ENCODE results near the gene IL36A.

IL36A gene

GRCh38 chr2:113050921-113051895, 45.9 kb downstream of the IL36A start:
- DNase-seq (ENCODE audit: low read depth), result no peak

DNA sequence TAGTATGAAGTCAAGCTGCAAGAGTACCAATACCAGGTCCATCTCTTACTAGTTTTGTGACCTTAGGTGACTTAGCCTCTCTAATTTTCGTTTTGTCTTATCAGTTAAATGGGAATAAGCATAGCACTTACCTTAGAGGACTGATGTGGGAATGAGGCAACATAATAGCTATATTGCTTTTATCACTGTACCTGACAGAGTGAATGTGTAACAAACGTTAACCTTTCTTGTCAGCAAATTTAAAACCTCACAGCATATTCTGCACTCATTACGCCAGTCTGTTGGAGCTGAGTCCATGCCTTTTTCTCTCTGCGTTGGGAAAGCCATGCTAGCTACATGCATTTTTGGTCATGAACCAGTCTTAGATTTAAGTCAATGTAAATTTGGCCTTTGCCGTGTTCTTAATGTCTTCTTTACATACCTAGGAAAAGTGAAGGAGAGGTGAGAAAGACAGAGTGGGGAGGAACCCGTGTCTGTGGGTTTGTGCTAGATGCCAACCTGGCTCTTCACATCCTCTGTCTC, 47.2 kb downstream of the IL36A start, which contains the start of gene IL36B:
Gene IL36B, minus strand, starts transcription at position 472 of the 522 bp plus-strand sequence.
- no peak for DNase-seq (ENCODE audit: low read depth)

DNA sequence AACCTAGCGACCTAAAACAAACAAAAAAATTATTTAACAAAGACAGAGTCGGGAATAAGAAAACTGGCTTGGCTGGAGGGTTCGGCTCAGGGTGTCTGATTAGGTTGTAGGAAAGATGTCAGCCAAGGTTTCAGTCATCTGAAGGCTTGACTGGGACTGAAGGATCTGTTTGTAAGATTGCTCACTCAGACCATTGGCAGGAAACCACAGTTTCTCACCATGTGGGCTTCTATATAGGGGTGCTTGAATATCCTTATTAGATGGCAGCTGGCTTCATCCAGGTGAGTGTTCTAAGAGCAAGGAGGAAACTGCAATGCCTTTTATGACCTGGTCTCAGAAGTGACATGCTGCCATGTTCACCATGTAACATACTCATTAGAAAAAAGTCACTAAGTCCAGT, 48.4 kb downstream of the IL36A start:
- no peak for DNase-seq (ENCODE audit: low read depth)

DNA sequence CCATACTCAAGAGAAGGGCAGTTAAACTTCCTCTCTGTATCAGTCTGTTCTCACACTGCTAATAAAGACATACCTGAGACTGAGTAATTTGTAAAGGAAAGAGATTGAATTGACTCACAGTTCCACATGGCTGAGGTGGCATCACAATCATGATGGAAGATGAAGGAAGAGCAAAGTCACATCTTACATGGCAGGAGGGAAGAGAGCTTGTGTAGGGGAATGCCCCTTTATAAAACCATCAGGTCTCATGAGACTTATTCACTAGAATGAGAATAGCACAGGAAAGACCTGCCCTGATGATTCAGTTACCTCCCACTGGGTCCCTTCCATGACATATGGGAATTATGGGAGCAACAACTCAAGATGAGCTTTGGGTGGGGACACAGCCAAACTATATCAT, 48.8 kb downstream of the IL36A start:
- no peak for DNase-seq (ENCODE audit: low read depth)

DNA sequence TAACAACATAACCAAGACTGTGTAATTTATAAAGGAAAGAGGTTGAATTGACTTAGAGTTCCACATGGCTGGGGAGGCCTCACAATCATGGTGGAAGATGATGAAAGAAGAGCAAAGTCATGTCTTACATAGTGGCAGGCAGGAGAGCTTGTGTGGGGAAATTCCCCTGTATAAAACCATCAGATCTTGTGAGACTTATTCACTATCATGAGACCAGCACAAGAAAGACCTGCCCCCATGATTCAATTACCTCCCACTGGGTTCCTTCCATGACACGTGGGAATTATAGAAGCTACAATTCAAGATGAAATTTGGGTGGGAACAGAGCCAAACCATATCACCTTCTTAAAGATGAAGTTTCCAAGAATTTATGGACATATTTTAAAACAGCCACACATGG, 51.3 kb downstream of the IL36A start:
- no peak for DNase-seq (ENCODE audit: low read depth)

DNA sequence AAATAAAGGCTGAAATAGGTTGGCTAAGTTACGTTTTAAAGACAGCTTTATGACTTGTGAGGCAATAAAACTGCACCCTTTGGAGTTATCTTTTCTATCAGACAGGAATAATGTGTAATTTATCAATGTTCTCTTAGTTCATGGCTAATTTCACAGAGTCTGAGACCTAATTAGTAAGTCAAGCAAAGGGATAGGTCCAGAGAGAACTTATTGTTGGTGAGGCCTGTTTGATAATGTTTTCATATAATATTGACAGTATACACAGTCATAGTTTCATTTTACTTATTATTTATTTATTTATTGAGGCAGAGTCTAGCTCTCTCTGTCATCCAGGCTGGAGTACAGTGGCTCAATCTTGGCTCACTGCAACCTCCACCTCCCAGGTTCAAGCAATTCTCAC, 51.9 kb downstream of the IL36A start:
- no peak for DNase-seq (ENCODE audit: low read depth)

Data from stimulated activated CD4-positive, alpha-beta T cell treated with anti-CD3 and anti-CD28 coated beads, Interleukin-2, amount 100 ng/mL, for 4 hours (primary cell).